HG02623 (cell line): ENCODE measurements around the gene OMD.
"Not testable (repeated sequence)": the region's sequence is repeated elsewhere in the genome, so short reads cannot be mapped to it uniquely, and the experiment has no call there.

ENCODE experiments used
- ATAC-seq: cut with Tn5 transposase; IDR thresholded peaks from one replicate; pipeline ENCODE4 v1.9.1; 2021; ENCODE audit warnings: moderate library complexity; ENCODE audit not compliant: unreplicated experiment

The OMD gene

DNA sequence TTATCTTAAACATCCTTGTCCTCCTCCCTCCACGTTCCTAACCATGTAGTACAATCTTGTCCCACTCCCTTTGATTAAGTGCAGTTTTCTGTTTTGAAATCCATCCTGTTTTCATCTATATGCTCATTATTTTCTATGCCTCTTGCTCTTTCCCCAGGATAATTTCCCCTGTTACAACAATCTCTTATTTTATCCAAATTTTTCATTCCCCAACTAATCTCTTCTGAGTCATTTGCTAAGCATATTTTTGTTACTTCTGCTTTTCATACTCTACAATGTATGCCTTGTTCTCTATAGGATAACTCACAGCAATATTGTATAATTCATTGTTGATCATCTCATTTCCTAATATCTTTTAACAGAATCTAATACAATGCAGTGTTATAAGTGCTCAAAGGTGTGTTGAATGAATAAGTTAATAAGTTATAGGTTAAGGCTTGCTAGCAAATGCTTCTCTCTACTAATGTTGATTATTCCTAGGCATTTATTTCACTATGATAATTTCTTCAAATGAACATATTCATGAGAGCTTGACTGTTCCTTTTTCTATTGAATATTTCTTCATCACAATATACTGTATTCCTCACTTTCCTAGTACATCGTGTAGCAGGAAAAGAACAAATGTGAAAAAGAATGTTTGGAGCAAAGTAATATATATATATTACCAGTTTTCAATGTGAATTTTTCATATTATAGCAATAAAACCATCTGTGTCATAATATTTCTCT lies 1.5 kb downstream of the OMD start:
- no peak for ATAC-seq

DNA sequence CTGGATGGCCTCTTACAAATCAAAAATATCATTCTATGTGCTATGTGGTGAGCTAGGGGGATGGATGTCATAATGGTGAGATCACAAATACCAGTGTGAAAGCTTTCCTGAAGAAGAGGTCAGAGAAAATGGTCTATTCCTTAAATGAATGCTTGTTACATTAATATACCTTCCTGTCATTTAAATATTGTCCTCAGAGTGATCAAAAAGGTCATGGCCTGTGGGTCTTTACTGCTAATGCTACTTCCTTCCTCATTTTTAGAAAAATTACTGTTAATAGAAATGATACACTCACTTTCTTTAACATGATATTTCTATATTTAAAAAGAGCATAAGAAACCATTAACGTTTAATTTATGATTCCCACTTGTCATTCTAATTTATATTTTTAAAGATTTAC lies 9.7 kb downstream of the OMD start:
- no peak for ATAC-seq

DNA sequence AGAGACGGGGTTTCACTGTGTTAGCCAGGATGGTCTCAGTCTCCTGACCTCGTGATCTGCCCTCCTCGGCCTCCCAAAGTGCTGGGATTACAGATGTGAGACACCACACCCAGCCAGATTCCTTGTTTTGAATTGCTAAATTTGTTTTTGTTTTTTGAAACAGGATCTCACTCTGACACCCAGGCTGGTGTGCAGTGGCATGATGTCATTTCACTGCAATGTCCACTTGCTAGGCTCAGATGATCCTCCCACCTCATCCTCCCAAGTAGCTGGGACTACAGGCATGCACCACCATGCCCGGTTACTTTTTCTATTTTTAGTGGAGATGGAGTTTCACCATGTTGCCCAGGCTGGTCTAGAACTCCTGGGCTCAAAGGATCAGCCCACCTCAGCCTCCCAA lies 13.1 kb downstream of the OMD start:
- ATAC-seq: not testable (repeated sequence)

DNA sequence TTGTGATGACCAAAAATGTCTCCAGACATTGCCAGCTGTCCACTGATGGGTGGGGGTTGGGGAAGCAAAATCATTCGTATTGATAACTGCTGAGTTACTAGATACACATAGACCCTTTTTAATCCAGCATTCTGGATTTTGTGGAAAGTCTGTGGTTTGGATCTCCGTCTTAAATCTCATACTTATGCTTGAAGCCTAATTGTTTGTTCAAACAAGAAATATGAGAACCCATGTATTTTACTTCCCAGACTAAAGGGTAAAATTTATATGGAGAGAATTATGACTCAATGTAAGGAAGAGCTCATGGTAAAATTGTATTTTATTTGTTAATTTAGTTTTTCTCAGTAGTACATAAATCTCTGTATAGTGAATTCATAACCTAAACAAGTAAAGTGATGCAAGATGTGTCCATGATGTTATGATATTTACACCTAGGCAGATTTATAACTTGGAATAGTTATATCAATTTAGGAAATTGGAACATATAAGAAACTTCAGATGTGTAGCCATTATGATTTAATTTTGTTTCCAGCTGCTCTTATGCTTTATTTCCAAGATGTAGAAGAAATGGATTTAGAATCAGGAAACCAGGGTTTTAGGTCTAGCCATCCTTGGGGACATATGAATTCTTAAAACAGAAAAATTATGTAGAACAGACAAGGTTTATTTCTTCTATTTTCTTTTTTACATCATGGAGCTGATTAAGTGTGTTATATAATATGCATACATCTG lies 15.4 kb downstream of the OMD start:
- ATAC-seq: no peak

DNA sequence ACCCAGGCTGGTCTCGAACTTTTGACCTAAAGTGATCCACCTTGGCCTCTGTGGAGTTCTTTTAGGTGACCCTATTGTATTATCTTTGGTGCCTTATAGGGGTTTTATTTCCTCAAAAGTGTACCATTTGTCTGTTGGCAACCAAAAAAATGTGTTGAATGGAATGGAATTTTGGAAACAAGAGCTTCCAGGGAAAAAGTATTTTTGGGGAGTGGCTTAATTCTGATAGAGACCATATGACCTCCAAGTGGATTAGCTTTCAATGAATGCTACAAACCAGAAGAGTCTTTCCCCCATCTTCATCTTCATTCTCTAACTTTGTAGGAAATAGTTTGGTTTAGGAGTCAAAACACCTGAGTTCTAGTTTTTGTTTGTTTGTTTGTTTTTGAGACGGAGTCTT lies 16.5 kb downstream of the OMD start:
- no peak for ATAC-seq

DNA sequence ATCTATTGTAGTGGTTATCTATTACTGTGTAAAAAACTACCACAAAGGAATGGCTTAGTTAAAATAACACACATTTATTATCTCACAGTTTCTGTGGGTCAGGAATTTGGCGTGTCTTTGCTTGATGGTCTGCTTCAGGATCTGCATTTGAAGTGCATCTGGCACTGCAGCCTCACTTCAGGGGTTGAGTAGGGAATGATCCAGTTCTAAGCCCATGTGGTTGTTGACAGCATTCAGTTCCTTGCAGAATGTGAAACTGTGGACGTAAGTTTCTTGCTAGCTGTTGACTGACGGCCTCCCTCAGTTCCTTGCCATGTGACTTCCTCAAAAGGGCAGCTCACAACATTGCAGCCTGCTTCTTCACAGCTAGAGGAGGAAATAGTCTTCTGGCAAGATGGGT lies 17.8 kb downstream of the OMD start:
- no peak for ATAC-seq

DNA sequence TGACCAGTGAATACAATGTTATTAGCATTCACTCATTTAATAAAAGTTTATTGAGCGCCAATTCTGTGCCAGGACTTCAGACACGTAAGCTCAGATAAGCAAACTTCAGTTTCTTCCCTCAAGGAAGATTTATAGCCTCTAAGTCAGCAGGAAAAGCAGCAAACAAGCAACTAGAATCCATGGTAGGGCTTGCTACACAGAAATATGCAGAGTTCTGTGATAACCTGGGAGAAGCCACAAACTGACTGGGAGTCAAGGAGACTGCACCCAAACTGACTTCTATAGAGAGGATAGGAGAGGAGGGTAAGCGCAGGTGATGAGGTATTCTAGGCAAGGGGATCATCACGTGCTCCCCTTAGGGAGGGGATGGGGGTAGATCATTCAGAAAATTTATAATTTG lies 18.5 kb downstream of the OMD start:
- ATAC-seq: no peak

DNA sequence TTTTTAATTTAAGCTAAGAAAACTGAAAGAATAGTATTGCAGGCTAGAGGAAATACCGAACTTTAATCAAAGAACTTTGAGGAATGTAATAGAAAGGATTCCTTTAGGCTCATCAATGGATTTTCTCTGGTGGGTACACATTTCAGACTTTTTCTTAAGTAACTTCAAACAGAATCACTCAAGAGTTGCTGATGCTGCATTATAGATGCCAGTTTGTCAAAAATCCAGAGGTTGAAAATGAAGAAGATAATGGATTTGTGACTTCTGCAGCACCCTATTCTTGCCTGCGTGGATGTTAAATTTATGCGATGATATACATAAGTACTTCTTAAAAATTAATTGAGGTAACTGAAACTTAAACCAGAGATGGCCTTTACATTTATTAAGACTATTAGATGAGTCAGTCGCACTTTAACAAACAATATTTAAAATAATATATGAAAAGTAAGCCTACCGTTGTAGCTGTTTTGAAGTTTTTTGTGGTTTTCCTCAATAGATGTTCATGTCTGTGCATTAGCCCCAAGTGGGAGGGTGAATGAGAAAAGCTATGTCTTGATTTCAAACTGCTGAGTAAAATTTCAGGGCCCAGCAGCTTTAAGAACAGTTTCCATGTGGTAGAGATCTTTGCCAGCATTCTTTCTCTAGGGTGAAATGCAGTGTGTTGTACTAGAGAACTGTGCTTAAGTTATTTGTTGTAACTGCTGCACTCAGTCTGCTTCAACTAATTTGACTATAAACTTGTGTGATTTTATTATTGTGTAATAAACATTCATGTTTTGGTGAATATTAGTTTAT lies 20.0 kb downstream of the OMD start, which contains the start of gene OGN:
Gene OGN, minus strand, starts transcription at position 537 of the 795 bp plus-strand sequence. CDS start 1,171 bp downstream, outside the sequence.
- ATAC-seq: no peak

DNA sequence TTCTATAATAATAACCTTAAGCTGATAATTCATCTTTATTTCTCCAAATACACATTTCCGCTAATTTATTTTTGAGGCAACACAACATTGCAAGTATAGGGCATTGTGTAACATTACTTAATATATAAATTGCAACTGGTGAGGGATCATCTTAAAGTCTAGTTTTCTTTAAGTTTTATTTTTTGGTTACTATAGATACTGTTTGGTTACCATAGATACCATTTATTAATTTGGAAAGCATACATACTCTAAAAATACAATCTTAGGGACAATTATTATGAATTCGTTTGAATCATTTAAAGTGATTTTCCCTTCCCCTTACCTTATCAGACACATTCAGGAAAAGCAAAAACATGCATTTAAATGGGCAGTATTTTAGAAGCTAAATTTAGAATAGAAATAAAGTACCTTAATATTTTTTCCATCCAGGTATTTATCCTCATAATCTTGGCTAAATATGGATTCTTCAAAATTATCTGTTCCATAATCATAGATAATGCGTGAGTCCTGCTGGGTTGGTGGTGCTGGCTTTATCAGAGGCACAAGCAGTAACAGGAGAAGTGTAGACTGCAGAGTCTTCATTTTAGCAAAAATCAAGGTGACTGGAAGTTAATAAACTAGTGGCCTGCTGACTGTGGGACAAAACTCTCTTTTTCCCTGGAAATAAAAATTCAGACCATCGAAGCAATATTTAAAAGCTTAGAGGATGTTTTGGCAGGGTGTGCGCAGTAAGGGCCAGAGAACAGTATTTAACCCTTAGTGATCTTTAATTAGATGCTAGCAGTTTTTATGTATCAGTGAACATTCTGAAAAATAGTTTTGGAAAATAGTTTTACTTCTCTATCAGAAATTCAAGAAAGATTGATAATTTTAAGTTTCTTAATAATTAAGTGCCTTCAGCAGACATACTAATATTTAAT lies 21.2 kb downstream of the OMD start:
- no peak for ATAC-seq

DNA sequence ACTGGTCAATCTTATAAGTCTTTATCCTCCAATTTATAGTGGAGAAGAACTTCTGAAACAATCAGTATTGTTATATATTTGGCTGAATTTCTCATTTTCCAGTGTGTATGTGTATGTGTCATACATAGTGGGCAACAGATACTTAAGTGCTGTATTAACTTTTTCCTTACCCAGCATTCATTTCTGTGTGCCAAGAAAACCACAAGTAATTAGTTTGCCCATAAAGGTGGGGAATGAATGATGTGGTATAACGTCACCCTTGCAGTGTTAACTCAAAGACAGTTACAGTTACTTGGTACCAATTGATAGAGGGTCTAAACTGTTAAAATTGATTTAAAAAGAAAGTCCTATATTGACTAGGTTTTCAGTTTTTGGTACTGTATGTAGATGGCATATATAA lies 21.9 kb downstream of the OMD start:
- ATAC-seq: no peak

DNA sequence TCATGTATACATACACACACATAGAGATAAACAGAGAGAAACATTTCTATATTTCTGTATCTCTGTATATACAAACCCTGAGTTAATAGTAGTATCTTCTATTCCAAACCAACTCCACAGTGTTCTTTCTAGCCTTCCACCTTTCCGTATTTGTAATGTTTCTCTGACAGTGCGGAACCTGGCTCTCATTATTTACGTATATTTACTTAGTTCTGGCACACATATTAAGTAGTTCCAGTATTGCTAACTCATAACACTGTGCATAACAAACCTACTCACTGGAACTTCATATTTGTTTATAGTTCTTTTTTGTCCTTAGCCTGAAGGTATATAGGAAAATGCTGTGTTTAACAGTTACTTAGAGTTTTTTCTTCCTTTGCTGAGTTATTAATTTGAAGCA lies 26.4 kb downstream of the OMD start:
- no peak for ATAC-seq

DNA sequence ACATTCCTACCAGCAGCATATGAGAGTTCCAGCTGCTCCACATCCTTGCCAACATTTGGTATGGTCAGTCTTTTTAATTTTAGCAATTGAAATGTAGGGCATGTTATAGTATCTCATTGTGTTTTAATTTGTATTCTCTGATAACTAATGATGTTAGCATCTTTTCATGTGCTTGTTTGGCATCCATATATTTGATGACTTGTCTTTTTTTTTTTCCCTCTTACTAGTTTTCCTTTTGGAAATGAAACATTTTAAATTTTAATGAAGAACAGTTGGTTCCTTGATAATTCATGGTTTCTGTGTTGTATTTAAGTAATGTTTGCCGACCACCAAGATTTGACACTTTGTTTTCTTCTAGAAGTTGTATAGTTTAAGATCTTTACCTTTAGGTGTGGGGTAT lies 28.7 kb downstream of the OMD start:
- no peak for ATAC-seq

DNA sequence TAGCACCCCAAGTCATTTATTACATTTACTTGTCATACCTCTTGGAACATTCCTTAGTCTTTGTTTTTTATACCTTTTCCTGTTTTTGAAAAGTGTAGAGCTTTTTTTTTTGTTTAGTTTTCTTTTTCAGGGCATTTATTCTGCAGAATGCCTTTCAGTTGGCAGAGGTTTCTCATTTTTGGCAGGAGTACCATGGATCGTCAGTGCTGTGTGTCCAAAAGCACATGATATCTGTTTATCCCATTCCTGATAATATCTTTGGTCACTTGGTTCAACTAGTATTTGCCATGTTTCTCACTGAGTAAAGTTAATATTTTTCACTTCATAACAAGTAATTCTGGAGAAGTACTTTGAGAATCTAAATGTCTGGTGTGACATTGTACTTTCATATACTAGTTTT lies 30.6 kb downstream of the OMD start:
- ATAC-seq: no peak

DNA sequence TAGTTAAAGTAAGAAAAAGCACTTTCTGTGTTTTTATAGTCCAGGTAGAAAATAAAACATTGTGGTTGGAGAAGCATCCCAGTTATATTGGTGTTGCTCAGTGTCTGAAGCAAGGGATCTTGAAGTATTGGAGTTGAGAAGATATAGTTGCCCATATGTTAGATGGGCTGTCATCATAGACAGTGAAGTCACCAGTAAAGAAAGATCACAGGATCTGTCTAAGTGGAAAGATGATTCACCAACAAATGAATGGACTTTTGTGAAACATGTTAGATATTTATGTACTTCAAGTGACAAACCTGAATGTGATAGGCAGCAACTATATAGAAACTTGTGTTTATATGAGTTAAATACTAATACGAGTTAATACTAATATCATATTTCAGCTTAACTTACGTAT lies 31.6 kb downstream of the OMD start:
- no peak for ATAC-seq

DNA sequence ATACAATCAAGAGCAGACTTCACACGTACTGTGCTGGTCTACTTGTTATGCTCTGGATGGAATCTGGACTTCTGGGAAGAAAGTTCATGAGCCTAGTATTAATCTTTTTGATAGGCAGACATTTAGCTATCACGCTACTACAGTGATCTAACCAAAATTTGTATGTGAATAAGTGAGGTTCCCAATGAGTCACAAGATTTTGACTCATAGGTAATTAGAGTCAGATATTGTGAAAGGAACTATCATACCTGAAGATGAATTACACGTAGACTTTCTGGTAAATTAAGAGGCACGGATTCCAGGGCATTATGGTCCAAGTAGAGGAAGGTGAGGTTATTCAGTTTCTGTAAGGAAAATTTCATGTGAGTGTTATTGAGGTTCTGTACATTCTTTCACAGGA lies 38.3 kb downstream of the OMD start:
- ATAC-seq: no peak

DNA sequence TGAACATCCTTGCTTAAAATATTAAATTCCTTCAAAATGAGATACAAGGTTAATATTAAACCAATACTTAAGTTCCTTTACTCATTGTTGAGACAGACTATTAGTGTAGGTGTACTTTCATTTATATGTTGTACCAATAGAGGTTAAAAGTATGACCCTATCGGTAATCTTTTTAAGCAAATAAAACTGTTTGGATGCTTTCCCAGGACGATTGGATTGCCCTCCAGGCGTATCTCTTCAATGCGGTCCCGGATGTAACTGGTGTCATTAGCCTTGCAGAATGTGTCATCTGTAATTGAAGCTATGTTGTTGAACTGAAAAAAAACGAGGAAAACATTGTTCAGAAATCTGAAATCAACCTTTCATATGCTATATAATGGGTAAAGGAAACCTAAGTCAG lies 38.8 kb downstream of the OMD start:
- ATAC-seq: no peak

DNA sequence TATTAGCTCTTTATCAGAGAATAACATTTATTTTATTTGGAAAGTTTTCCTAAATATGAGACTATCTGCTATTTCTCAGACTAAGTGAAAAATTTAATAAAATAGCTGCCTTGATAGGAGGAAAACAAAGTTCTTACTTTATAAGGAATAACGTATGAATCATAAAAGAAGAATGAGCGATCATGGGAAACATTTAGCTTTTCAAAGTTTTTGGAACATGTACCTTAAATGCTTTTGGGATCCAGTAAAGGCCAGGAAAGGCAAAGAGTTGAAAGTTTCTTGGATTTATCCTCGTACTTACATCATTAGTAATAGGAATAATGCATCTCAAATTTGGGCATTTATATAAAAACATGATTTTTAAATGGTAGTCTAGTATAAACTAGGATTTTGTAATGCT lies 39.3 kb downstream of the OMD start:
- ATAC-seq: no peak

DNA sequence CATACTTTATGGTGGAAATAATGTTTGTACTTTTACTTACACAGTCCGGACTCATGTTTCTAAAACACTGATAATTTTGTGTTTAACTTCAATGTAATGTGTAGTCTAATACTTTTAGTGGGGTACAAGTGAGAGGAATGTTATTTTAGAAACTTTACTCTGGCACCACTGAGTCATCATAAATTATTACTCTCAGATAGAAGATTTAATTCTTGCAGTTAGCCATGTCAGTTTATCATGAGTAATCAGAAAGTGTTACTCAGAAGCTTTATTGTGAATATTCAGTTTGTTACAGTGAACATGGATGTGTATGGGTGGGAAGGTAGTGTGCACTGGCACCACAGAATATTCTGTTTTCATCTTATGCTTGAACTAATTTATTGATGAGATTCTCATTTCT lies 39.9 kb downstream of the OMD start:
- ATAC-seq: no peak

DNA sequence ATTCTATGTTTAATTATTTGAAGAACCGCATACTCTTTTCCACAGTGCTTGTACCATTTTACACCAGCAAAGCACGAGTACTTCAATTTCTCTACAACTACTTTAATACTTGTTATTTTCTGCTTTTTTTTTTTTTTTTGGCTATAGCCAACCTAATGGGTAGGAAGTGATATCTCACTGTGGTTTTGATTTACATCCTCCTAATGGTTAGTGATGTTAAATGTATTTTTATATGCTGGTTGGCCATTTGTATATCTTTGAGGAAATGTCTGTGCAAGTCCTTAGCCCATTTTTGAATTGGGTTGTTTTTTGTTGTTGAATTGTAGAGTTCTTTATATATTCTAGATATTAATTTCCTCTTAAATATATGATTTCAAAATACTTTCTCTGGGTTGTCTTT lies 42.5 kb downstream of the OMD start:
- no peak for ATAC-seq

DNA sequence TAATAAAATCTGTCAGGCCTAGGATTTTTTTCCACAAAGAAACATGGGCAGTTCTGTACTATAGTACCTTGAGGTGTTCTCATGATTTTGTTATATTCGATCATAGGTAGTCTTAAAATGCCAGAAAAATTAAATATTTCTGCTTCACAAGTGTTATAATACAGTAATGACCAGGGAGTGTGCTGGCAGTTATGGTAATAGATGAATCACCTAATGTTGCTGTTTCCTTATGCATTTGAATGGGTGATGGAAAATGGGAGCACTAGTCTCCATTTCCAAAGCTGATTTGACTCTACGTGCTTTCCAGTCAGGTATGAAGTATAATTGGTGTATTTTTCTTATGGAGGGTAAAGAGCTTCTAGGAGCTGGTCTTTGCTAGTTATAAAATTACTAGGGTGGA lies 43.7 kb downstream of the OMD start:
- ATAC-seq: no peak
